ENCODE results near the gene ELMOD1.

Gene ELMOD1

GRCh38 chr11:107688322-107688918, 97.5 kb downstream of the ELMOD1 start:
- no peak for DNase-seq (ENCODE audit: low read depth)

- peak; percentile 47 for DNase-seq (ENCODE audit: low read depth)
Measured at GRCh38 chr11:107689317-107690202, 98.6 kb downstream of the ELMOD1 start.

- DNase-seq (ENCODE audit: low read depth), result no peak
Measured at GRCh38 chr11:107691000-107691750, 100.2 kb downstream of the ELMOD1 start.

- DNase-seq (ENCODE audit: low read depth), result peak; percentile 39
Measured at GRCh38 chr11:107695446-107695845, 104.5 kb downstream of the ELMOD1 start.

GRCh38 chr11:107696140-107696539, 105.2 kb downstream of the ELMOD1 start:
- DNase-seq (ENCODE audit: low read depth), result peak; percentile 90

- DNase-seq (ENCODE audit: low read depth), result no peak
Measured at GRCh38 chr11:107697291-107697690, 106.3 kb downstream of the ELMOD1 start.

GRCh38 chr11:107699371-107700285, 108.7 kb downstream of the ELMOD1 start:
- no peak for DNase-seq (ENCODE audit: low read depth)

- no peak for DNase-seq (ENCODE audit: low read depth)
Measured at GRCh38 chr11:107702109-107702660, 111.2 kb downstream of the ELMOD1 start.

GRCh38 chr11:107702723-107703122, 111.8 kb downstream of the ELMOD1 start:
- no peak for DNase-seq (ENCODE audit: low read depth)

GRCh38 chr11:107704451-107704850, 113.5 kb downstream of the ELMOD1 start:
- DNase-seq (ENCODE audit: low read depth), result peak; percentile 14

GRCh38 chr11:107705027-107705426, 114.1 kb downstream of the ELMOD1 start:
- DNase-seq (ENCODE audit: low read depth), result peak; percentile 65

- DNase-seq (ENCODE audit: low read depth), result no peak
Measured at GRCh38 chr11:107706531-107706930, 115.6 kb downstream of the ELMOD1 start.

GRCh38 chr11:107707215-107707671, 116.3 kb downstream of the ELMOD1 start:
- DNase-seq (ENCODE audit: low read depth), result no peak

- no peak for DNase-seq (ENCODE audit: low read depth)
Measured at GRCh38 chr11:107707807-107708206, 116.9 kb downstream of the ELMOD1 start.

GRCh38 chr11:107708792-107709191, 117.8 kb downstream of the ELMOD1 start:
- DNase-seq (ENCODE audit: low read depth), result no peak

- DNase-seq (ENCODE audit: low read depth), result no peak
Measured at GRCh38 chr11:107710301-107710700, 119.4 kb downstream of the ELMOD1 start.

- no peak for DNase-seq (ENCODE audit: low read depth)
Measured at GRCh38 chr11:107711861-107712755, 121.2 kb downstream of the ELMOD1 start, which contains the start of gene SLN. SLN (minus strand) TSS chr11:107712056.

- DNase-seq (ENCODE audit: low read depth), result no peak
Measured at GRCh38 chr11:107713009-107713408, 122.1 kb downstream of the ELMOD1 start.
